HEK293 (cell line): ENCODE measurements around the gene UNC80.

Source experiments
- KLF10 ChIP-seq: fragments of 450-650 bp; IDR thresholded peaks from 2 replicates; pipeline ENCODE4 v1.5.1; 2018; ENCODE audit warnings: missing biosample characterization, mild to moderate bottlenecking, missing genetic modification characterization
- KLF9 ChIP-seq: fragments of 450-650 bp; formaldehyde crosslinking; IDR thresholded peaks from 2 replicates; pipeline ENCODE4 v1.5.1; 2016; ENCODE audit warnings: missing biosample characterization, missing genetic modification characterization, low read depth
- REPIN1 ChIP-seq: fragments of 450-650 bp; formaldehyde crosslinking; IDR thresholded peaks from 2 replicates; pipeline ENCODE4 v1.5.1; 2017; ENCODE audit warnings: missing biosample characterization, missing genetic modification characterization, low read depth
- ZNF394 ChIP-seq: fragments of 450-650 bp; formaldehyde crosslinking; IDR thresholded peaks from 2 replicates; pipeline ENCODE4 v1.5.1; 2016; ENCODE audit warnings: missing biosample characterization, missing genetic modification characterization, mild to moderate bottlenecking, moderate library complexity, borderline replicate concordance
- ZNF514 ChIP-seq: fragments of 450-650 bp; formaldehyde crosslinking; IDR thresholded peaks from 2 replicates; pipeline ENCODE4 v1.5.1; 2016; ENCODE audit warnings: missing biosample characterization, missing genetic modification characterization
- ZNF76 ChIP-seq: fragments of 450-650 bp; formaldehyde crosslinking; IDR thresholded peaks from 2 replicates; pipeline ENCODE4; 2016; ENCODE audit warnings: low read depth, missing biosample characterization, missing genetic modification characterization, borderline replicate concordance
- TF ChIP-seq, protein P1 (sequence below): fragments of 450-650 bp; formaldehyde crosslinking; IDR thresholded peaks from 2 replicates; pipeline ENCODE4 v1.5.1; 2016; ENCODE audit warnings: missing biosample characterization, missing genetic modification characterization, low read depth
- TF ChIP-seq, protein P2 (sequence below): fragments of 450-650 bp; formaldehyde crosslinking; IDR thresholded peaks from 2 replicates; pipeline ENCODE4 v1.5.1; 2016; ENCODE audit warnings: missing biosample characterization, missing genetic modification characterization
- TF ChIP-seq, protein P3 (sequence below): fragments of 450-650 bp; formaldehyde crosslinking; IDR thresholded peaks from 2 replicates; pipeline ENCODE4 v1.5.1; 2016; ENCODE audit warnings: missing biosample characterization, missing genetic modification characterization
- TF ChIP-seq, protein P4 (sequence below): fragments of 450-650 bp; formaldehyde crosslinking; IDR thresholded peaks from 2 replicates; pipeline ENCODE4 v1.5.1; 2016; ENCODE audit warnings: missing biosample characterization, missing genetic modification characterization
- TF ChIP-seq, protein P5 (sequence below): IDR thresholded peaks from 2 replicates; pipeline ENCODE4 v1.6.1; 2011; ENCODE audit warnings: mild to moderate bottlenecking, low read depth, low read length, borderline replicate concordance

DNA sequence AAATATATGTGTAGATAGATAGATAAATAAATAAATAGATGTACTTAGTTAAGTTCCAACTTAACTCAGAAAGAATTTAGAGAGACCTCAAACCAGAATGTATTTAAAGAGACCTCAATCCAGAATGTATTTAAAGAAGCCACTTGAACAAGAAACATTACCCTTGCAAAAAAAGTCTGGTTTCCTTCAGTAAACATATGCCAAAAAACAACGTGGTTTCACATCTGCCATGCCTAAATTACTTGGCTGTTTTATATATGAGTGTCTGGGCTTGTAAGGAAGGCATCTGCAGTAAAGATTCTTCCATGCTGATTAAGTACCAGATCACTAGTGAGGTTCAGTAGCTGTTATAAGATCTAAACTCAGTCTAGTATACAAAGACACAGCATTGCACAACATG lies 201.7 kb downstream of the UNC80 start:
- TF ChIP-seq, protein P1, sequence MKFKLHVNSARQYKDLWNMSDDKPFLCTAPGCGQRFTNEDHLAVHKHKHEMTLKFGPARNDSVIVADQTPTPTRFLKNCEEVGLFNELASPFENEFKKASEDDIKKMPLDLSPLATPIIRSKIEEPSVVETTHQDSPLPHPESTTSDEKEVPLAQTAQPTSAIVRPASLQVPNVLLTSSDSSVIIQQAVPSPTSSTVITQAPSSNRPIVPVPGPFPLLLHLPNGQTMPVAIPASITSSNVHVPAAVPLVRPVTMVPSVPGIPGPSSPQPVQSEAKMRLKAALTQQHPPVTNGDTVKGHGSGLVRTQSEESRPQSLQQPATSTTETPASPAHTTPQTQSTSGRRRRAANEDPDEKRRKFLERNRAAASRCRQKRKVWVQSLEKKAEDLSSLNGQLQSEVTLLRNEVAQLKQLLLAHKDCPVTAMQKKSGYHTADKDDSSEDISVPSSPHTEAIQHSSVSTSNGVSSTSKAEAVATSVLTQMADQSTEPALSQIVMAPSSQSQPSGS: no peak
- TF ChIP-seq, protein P2, sequence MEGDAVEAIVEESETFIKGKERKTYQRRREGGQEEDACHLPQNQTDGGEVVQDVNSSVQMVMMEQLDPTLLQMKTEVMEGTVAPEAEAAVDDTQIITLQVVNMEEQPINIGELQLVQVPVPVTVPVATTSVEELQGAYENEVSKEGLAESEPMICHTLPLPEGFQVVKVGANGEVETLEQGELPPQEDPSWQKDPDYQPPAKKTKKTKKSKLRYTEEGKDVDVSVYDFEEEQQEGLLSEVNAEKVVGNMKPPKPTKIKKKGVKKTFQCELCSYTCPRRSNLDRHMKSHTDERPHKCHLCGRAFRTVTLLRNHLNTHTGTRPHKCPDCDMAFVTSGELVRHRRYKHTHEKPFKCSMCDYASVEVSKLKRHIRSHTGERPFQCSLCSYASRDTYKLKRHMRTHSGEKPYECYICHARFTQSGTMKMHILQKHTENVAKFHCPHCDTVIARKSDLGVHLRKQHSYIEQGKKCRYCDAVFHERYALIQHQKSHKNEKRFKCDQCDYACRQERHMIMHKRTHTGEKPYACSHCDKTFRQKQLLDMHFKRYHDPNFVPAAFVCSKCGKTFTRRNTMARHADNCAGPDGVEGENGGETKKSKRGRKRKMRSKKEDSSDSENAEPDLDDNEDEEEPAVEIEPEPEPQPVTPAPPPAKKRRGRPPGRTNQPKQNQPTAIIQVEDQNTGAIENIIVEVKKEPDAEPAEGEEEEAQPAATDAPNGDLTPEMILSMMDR (tag by site-specific recombination): no peak
- no peak for TF ChIP-seq KLF9 (tag by site-specific recombination)
- TF ChIP-seq, protein P3, sequence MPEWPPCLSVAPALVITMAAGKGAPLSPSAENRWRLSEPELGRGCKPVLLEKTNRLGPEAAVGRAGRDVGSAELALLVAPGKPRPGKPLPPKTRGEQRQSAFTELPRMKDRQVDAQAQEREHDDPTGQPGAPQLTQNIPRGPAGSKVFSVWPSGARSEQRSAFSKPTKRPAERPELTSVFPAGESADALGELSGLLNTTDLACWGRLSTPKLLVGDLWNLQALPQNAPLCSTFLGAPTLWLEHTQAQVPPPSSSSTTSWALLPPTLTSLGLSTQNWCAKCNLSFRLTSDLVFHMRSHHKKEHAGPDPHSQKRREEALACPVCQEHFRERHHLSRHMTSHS: no peak
- TF ChIP-seq, protein P4, sequence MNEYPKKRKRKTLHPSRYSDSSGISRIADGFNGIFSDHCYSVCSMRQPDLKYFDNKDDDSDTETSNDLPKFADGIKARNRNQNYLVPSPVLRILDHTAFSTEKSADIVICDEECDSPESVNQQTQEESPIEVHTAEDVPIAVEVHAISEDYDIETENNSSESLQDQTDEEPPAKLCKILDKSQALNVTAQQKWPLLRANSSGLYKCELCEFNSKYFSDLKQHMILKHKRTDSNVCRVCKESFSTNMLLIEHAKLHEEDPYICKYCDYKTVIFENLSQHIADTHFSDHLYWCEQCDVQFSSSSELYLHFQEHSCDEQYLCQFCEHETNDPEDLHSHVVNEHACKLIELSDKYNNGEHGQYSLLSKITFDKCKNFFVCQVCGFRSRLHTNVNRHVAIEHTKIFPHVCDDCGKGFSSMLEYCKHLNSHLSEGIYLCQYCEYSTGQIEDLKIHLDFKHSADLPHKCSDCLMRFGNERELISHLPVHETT (tag by site-specific recombination): no peak
- TF ChIP-seq KLF10 (tag by site-specific recombination): no peak
- no peak for TF ChIP-seq ZNF514 (tag by site-specific recombination)
- TF ChIP-seq, protein P5, sequence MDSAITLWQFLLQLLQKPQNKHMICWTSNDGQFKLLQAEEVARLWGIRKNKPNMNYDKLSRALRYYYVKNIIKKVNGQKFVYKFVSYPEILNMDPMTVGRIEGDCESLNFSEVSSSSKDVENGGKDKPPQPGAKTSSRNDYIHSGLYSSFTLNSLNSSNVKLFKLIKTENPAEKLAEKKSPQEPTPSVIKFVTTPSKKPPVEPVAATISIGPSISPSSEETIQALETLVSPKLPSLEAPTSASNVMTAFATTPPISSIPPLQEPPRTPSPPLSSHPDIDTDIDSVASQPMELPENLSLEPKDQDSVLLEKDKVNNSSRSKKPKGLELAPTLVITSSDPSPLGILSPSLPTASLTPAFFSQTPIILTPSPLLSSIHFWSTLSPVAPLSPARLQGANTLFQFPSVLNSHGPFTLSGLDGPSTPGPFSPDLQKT: no peak
- no peak for TF ChIP-seq ZNF394
- no peak for TF ChIP-seq ZNF76 (tag by site-specific recombination)
- TF ChIP-seq REPIN1 (tag by site-specific recombination): no peak
